ENCODE measurements around the gene PPFIBP2. TPM values are rescaled to one million over a fixed set of nuclear protein-coding genes. Genes with fewer than 3 reads are reported as not detected.
A peak's percentile ranks its signal among the peaks of the same experiment; 100 is the strongest.

The PPFIBP2 gene
- total RNA-seq, 1 donor from 2014 or later, result 112 TPM

DNA sequence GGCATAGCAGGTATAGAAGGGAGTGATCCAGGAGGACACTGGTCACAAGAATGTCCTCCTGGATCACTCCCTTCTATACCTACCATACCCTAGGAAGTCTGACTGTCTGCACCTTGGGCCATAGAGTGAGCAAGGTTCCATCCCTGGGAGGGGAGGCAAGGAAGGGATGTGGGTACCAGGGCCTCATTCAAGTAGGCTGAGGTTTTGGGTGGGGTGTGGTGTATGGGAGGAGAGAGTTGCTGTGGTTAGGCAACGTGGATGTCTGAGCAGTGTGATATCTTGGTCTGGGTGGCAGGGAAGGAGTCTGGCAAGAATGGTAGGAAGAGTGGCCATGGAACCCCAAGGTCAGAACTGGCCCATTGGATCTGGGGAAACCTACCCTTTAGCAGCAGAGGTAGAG is 13.2 kb downstream of the PPFIBP2 start:
- TF ChIP-seq, protein P1, sequence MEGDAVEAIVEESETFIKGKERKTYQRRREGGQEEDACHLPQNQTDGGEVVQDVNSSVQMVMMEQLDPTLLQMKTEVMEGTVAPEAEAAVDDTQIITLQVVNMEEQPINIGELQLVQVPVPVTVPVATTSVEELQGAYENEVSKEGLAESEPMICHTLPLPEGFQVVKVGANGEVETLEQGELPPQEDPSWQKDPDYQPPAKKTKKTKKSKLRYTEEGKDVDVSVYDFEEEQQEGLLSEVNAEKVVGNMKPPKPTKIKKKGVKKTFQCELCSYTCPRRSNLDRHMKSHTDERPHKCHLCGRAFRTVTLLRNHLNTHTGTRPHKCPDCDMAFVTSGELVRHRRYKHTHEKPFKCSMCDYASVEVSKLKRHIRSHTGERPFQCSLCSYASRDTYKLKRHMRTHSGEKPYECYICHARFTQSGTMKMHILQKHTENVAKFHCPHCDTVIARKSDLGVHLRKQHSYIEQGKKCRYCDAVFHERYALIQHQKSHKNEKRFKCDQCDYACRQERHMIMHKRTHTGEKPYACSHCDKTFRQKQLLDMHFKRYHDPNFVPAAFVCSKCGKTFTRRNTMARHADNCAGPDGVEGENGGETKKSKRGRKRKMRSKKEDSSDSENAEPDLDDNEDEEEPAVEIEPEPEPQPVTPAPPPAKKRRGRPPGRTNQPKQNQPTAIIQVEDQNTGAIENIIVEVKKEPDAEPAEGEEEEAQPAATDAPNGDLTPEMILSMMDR (IDR thresholded peaks at IDR 0.05), result no peak
- H3K27me3 Mint-ChIP-seq, result no peaks in the 10 kb centered on the region
- H3K4me1 Mint-ChIP-seq, result peaks cover 45% of the 10 kb centered on the region
- intact Hi-C loops (cut with micrococcal nuclease), result no loop called here
- H3K27ac Mint-ChIP-seq, result peak overlapping the region; percentile 20
- peaks cover 17% of the 10 kb centered on the region for H3K36me3 Mint-ChIP-seq (ENCODE audit: low read depth)
- ChIA-PET POLR2A (interaction anchor here (1.3 kb wide), 1 partner anchor 14 kb away, joined by 3 read pairs; no protein-coding TSS in a partner anchor), CTCF (interaction anchor here (2.4 kb wide), 1 partner anchor 21 kb away, joined by 5 read pairs; no protein-coding TSS in a partner anchor)
- ATAC-seq (ENCODE audit: low read depth) (no peak), DNase-seq (no peak)
- no peaks in the 10 kb centered on the region for H3K9me3 Mint-ChIP-seq
- no peak overlapping the region for H3K4me3 Mint-ChIP-seq

DNA sequence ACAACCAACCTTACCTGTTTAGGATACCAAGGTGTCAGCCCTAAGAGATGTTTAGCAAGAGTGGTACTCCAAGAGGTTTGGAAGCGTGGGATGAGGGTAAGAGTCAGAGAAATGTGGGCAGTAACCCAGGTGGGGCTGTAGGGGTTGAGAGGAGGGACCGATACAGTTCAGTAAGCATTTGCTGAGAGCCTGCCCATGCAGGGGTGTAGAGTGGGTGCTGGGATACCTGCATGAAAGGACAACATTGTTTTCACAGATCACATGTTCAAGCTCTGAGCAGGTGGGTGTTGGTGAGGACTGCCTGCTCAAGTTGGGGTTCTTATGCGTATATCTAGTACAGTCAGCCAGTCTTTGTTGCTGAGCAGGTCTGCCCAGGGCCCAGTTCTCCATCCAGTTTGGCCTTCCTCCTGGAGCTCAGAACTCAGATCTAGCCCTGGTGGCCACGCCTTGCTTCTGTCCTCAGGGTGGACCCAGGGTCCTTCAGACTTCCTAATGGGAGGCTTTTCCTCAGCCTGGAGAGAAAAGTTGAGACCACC is 14.8 kb downstream of the PPFIBP2 start:
- intact Hi-C loops (cut with micrococcal nuclease), result no loop called here
- Mint-ChIP-seq H3K4me3 (no peak overlapping the region), H3K27me3 (no peaks in the 10 kb centered on the region), H3K4me1 (peaks cover 59% of the 10 kb centered on the region), H3K36me3 (ENCODE audit: low read depth) (peaks cover 19% of the 10 kb centered on the region), H3K27ac (no peak overlapping the region), H3K9me3 (no peaks in the 10 kb centered on the region)
- TF ChIP-seq, protein P1 (IDR thresholded peaks at IDR 0.05), result no peak
- CTCF ChIA-PET, result interaction anchor here (0.6 kb wide), 1 partner anchor 809 kb away, joined by 3 read pairs; no protein-coding TSS in a partner anchor
- DNase-seq, result no peak
- no peak for ATAC-seq (ENCODE audit: low read depth)
- POLR2A ChIA-PET, result interaction anchor here (1.0 kb wide), 1 partner anchor 13 kb away, joined by 3 read pairs; no protein-coding TSS in a partner anchor

DNA sequence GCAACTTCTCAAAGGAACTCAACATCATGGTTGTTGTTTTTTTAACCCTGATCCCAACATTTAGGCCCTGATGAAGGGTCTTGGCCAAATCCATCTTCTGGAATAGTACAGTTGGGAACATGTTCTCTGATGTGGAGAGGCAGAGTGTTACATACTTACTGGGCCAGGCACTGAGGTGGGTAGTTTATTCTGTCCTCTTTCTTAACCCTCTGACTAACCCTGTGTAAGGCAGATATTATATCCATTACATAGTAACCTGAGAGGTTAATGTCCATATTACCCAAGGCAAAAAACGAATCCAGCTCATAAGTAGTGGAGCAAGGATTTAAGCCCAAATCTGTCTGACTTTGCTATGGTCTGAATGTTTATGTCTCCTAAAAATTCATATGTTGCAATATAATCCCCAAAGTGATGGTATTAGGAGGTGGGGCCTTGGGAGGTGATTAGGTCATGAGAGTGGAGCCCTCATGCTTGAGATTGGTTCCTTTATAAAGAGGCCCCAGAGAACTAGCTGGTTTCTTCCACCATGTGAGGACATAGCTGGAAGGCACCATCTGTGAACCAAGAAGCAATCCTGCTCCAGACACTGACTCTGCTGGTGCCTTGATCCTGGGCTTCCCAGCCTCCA is 16.3 kb downstream of the PPFIBP2 start:
- Mint-ChIP-seq H3K4me1 (peaks cover 74% of the 10 kb centered on the region), H3K4me3 (no peak overlapping the region)

DNA sequence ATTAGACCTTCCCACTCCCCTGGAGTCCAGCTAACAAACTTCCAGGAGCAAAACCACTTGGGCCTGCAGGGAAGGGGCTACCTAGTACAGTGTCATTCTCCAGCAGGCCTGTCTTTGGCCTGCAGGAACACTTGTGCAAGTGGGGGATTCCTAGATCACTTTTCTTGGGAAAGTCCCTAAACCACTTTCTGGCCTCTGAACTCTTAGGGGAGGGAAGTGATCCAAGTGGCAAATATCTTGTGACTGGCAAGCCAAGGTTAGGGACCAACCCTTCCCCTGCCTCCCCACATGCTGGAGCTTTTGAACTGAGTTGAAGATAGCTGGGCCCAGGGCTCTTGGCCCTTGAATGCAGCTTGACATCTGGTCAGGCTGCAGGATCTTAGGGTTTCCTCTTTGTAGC is 17.2 kb downstream of the PPFIBP2 start:
- POLR2A ChIA-PET, result interaction anchor here (0.9 to 2.4 kb wide), 2 partner anchors 10 to 17 kb away, joined by 3 to 15 read pairs; no protein-coding TSS in a partner anchor
- peaks cover 83% of the 10 kb centered on the region for H3K4me1 Mint-ChIP-seq
- CTCF ChIA-PET, result interaction anchor here (1.8 kb wide), 1 partner anchor 9 kb away, joined by 3 read pairs; no protein-coding TSS in a partner anchor
- no peaks in the 10 kb centered on the region for H3K27me3 Mint-ChIP-seq
- intact Hi-C loops (cut with micrococcal nuclease), result no loop called here
- peak; percentile 32 for ATAC-seq (ENCODE audit: low read depth)
- TF ChIP-seq, protein P1 (IDR thresholded peaks at IDR 0.05), result no peak
- peak overlapping the region; percentile 42 for H3K27ac Mint-ChIP-seq
- H3K9me3 Mint-ChIP-seq, result no peaks in the 10 kb centered on the region
- no peak for DNase-seq
- peaks cover 17% of the 10 kb centered on the region for H3K36me3 Mint-ChIP-seq (ENCODE audit: low read depth)
- no peak overlapping the region for H3K4me3 Mint-ChIP-seq

More for the DNA sequence above, 16.3 kb downstream of the PPFIBP2 start:
- no peak overlapping the region for H3K27ac Mint-ChIP-seq
- H3K9me3 Mint-ChIP-seq, result no peaks in the 10 kb centered on the region
- ATAC-seq (ENCODE audit: low read depth), result no peak
- CTCF ChIA-PET, result interaction anchor here (0.9 kb wide), 1 partner anchor 9 kb away, joined by 3 read pairs; no protein-coding TSS in a partner anchor
- peaks cover 15% of the 10 kb centered on the region for H3K36me3 Mint-ChIP-seq (ENCODE audit: low read depth)
- intact Hi-C loops (cut with micrococcal nuclease), result no loop called here
- no peaks in the 10 kb centered on the region for H3K27me3 Mint-ChIP-seq
- POLR2A ChIA-PET, result interaction anchor here (0.9 to 2.4 kb wide), 2 partner anchors 10 to 16 kb away, joined by 3 to 15 read pairs; no protein-coding TSS in a partner anchor
- no peak for DNase-seq
- TF ChIP-seq, protein P1 (IDR thresholded peaks at IDR 0.05), result no peak

Measured in activated B cell treated with CpG ODN at 0.5 μM for 24 hours (primary cell).